Osteoblast (primary cell): ENCODE data around the gene ZNF709. TPM values are rescaled to one million over a fixed set of nuclear protein-coding genes. Genes with fewer than 3 reads are reported as not detected.

Source experiments
- DNase-seq: peaks from one replicate; pipeline ENCODE4 v3.0.0; 2011; ENCODE audit warnings: low spot score, mixed read lengths; ENCODE audit not compliant: insufficient read length; ENCODE audit errors: missing footprints
- H2AFZ ChIP-seq: 2 replicates; pipeline ENCODE4 v1.6.0; 2011; ENCODE audit warnings: mild to moderate bottlenecking, low read length
- H3K27ac ChIP-seq: 2 replicates; pipeline ENCODE4 v1.5.1; 2011; ENCODE audit warnings: mild to moderate bottlenecking, low read depth, low read length, moderate library complexity
- H3K27me3 ChIP-seq: 2 replicates; pipeline ENCODE4 v1.6.0; 2012; ENCODE audit warnings: mild to moderate bottlenecking, control low read depth, inconsistent platforms, low read length, moderate library complexity; ENCODE audit not compliant: insufficient read depth
- H3K36me3 ChIP-seq: 2 replicates; pipeline ENCODE4 v1.5.1; 2011; ENCODE audit warnings: mild to moderate bottlenecking, low read length, control low read depth, moderate library complexity; ENCODE audit not compliant: insufficient read depth
- H3K4me1 ChIP-seq: 2 replicates; pipeline ENCODE4 v1.5.1; 2011; ENCODE audit warnings: mild to moderate bottlenecking, low read length, control low read depth, moderate library complexity; ENCODE audit not compliant: insufficient read depth
- H3K4me2 ChIP-seq: 2 replicates; pipeline ENCODE4 v1.6.0; 2011; ENCODE audit warnings: mild to moderate bottlenecking, low read length; ENCODE audit not compliant: insufficient read depth
- H3K4me3 ChIP-seq: fragments of 200-600 bp; sonication (generic); 3 replicates; pipeline ENCODE4 v1.5.1; 2012; ENCODE audit warnings: mild to moderate bottlenecking, low read length, inconsistent platforms; ENCODE audit not compliant: insufficient read depth
- H3K79me2 ChIP-seq: 2 replicates; pipeline ENCODE4 v1.6.0; 2012; ENCODE audit warnings: mild to moderate bottlenecking, low read length, control low read depth, inconsistent platforms; ENCODE audit not compliant: insufficient read depth
- H3K9me3 ChIP-seq: 2 replicates; pipeline ENCODE4 v1.5.1; 2011; ENCODE audit warnings: low read depth, low read length, control low read depth
- H4K20me1 ChIP-seq: 2 replicates; pipeline ENCODE4 v1.6.0; 2012; ENCODE audit warnings: mild to moderate bottlenecking, low read length, control low read depth; ENCODE audit not compliant: insufficient read depth
- total RNA-seq: library from RNA; depleted of rRNA; stranded (reverse); fragments of >200 nt; gene quantifications from 2 replicates; pipeline ENCODE4 v1.2.3, GENCODE V29; 2012
- TF ChIP-seq, protein P1 (sequence below): IDR thresholded peaks from 2 replicates; pipeline ENCODE4 v1.5.1; 2011; ENCODE audit warnings: mild to moderate bottlenecking, low read depth, low read length, moderate library complexity; ENCODE audit errors: extremely low read depth

Gene ZNF709
- total RNA-seq, 1 donor, result 5.1 TPM

DNA sequence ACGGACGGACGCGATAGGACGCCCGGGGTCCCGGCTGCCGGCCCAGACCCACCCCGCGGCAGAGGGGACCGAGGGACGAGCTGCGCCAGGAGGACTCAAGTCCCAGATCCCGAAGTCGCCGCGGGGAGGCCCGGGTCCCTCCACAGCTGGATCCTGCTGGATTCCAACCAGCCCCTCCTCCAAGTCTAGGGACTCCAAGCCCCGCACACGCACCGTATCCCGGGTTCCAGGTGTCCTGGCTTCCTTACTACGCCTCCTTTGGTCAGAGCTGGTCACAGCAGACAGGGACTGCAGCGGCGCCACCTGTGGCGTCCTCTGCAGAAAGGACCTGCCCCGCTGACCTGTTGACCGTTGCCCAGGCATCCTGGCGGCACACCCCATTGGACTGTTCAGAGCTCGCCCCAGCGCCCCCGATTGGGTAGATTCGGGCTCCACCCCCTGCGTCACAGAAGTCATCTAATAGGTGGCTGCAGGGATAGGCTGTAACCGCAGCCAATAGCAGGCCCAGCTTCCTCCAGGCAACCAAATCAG is 29.0 kb upstream of the ZNF709 start:
- Histone ChIP-seq H3K4me1 (no peaks in the 10 kb centered on the region), H3K36me3 (no peaks in the 10 kb centered on the region), H3K9me3 (peaks cover 7% of the 10 kb centered on the region), H3K27ac (no peak overlapping the region), H3K4me2 (no peak overlapping the region), H4K20me1 (no peaks in the 10 kb centered on the region), H3K79me2 (no peaks in the 10 kb centered on the region), H2AFZ (no peak overlapping the region), H3K4me3 (no peak overlapping the region), H3K27me3 (no peaks in the 10 kb centered on the region)
- TF ChIP-seq, protein P1, sequence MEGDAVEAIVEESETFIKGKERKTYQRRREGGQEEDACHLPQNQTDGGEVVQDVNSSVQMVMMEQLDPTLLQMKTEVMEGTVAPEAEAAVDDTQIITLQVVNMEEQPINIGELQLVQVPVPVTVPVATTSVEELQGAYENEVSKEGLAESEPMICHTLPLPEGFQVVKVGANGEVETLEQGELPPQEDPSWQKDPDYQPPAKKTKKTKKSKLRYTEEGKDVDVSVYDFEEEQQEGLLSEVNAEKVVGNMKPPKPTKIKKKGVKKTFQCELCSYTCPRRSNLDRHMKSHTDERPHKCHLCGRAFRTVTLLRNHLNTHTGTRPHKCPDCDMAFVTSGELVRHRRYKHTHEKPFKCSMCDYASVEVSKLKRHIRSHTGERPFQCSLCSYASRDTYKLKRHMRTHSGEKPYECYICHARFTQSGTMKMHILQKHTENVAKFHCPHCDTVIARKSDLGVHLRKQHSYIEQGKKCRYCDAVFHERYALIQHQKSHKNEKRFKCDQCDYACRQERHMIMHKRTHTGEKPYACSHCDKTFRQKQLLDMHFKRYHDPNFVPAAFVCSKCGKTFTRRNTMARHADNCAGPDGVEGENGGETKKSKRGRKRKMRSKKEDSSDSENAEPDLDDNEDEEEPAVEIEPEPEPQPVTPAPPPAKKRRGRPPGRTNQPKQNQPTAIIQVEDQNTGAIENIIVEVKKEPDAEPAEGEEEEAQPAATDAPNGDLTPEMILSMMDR, result no peak
- DNase-seq, result no peak

DNA sequence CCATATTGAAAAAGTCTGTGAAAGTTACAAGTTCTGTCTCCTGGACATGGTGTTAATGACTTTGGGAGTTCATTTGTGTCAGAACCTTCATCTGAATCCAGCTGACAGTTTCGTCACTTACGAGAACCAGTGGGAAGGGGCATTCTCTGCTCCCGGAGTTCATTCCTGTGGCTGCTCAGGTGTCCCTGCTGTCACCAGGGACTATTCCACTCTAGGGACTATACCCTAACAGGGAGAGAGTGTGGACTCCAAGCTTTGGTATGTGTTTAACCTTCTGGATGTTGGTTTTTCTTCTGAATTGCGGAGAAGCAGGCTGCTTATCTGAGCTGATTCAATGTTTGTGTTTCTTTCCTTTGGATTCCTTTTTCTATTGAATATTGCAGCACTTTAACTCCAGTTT is 12.4 kb upstream of the ZNF709 start:
- H3K36me3 ChIP-seq, result no peaks in the 10 kb centered on the region
- H2AFZ ChIP-seq, result no peak overlapping the region
- no peak overlapping the region for H3K4me3 ChIP-seq
- no peaks in the 10 kb centered on the region for H3K79me2 ChIP-seq
- peaks cover 11% of the 10 kb centered on the region for H3K4me1 ChIP-seq
- DNase-seq, result no peak
- TF ChIP-seq, protein P1, result no peak
- no peak overlapping the region for H3K27ac ChIP-seq
- no peaks in the 10 kb centered on the region for H4K20me1 ChIP-seq
- H3K4me2 ChIP-seq, result no peak overlapping the region
- H3K9me3 ChIP-seq, result no peaks in the 10 kb centered on the region
- H3K27me3 ChIP-seq, result no peaks in the 10 kb centered on the region

DNA sequence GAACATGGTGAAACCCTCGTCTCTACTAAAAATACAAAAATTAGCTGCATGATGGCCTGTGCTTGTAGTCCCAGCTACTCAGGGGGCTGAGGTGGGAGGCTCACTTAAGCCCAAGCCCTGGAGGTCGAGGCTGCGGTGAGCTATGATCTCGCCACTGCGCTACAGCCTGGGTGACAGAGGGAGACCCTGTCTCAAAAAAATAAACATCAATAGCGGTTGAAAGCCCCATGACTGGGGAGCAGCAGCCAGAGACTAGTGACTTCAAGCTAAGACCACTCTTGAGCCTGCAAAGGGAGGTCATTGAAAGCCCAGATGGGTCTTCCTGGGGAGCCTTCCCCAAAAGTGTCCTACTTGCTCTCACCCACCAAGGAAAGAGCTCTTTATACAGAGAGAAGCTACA is 11.9 kb upstream of the ZNF709 start:
- no peaks in the 10 kb centered on the region for H3K27me3 ChIP-seq
- no peaks in the 10 kb centered on the region for H3K36me3 ChIP-seq
- DNase-seq, result no peak

DNA sequence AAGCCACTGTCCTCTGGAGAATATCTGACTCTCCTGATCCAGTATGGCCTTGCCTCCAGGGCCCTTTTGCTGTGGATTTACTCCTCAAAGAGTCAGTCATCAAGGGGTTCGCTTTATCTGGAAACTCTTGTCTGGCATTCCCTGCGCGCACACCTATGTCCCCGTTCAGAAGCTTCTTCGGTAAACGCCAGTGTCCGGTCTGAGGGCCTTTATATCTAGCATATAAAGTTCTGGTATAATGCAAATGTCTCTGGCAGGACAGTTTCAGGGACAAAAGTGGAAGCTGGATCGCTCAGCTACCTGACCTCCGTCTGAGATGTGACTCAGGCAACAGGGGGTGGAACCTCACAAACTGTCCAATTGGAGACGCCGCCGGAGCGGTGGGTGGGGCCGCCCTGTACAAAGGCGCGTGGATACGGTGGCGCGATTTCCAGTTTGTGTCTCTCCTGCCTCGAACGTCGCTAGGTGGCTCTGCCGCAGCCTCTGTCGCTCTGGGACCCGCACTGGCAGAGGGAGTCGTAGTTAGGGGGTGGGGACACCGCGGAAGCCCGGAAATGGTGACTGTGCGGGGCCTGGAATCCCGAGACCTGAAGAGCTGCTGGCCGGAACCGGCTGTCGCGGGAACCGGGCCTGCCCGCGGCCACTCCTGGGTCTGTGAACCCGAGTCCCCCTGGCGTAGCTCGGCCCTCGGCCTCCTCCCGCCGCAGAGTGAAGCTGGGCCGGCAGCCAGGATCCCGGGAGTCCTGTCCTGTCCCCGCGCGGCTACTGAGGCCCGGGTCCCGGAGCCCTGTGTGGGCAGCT is 10.6 kb upstream of the ZNF709 start:
- H3K27ac ChIP-seq, result no peak overlapping the region
- TF ChIP-seq, protein P1, result no peak
- H3K9me3 ChIP-seq, result no peaks in the 10 kb centered on the region
- H2AFZ ChIP-seq, result peak overlapping the region; percentile 97
- H3K27me3 ChIP-seq, result no peaks in the 10 kb centered on the region
- peak overlapping the region; percentile 78 for H3K4me3 ChIP-seq
- H3K79me2 ChIP-seq, result no peaks in the 10 kb centered on the region
- DNase-seq, result peak; percentile 97
- H3K36me3 ChIP-seq, result no peaks in the 10 kb centered on the region
- H4K20me1 ChIP-seq, result no peaks in the 10 kb centered on the region
- H3K4me2 ChIP-seq, result peak overlapping the region; percentile 99
- H3K4me1 ChIP-seq, result peaks cover 11% of the 10 kb centered on the region

More for the DNA sequence above, 11.9 kb upstream of the ZNF709 start:
- no peaks in the 10 kb centered on the region for H3K9me3 ChIP-seq
- H2AFZ ChIP-seq, result no peak overlapping the region
- H3K4me1 ChIP-seq, result peaks cover 11% of the 10 kb centered on the region
- TF ChIP-seq, protein P1, result no peak
- H3K79me2 ChIP-seq, result no peaks in the 10 kb centered on the region
- H4K20me1 ChIP-seq, result no peaks in the 10 kb centered on the region
- H3K4me3 ChIP-seq, result no peak overlapping the region
- no peak overlapping the region for H3K27ac ChIP-seq
- no peak overlapping the region for H3K4me2 ChIP-seq
